ENCODE results near the gene BRF1.
A peak's percentile ranks its signal among the peaks of the same experiment; 100 is the strongest.
"Not testable (repeated sequence)": the region's sequence is repeated elsewhere in the genome, so short reads cannot be mapped to it uniquely, and the experiment has no call there.

The BRF1 gene

GRCh38 chr14:105332350-105332874 is 31.6 kb upstream of the BRF1 start:
- no peak for DNase-seq (ENCODE audit: low read depth)

- DNase-seq (ENCODE audit: low read depth) = no peak
These were observed 31.0 kb upstream of the BRF1 start for GRCh38 chr14:105331575-105332349.

- DNase-seq (ENCODE audit: low read depth) = peak; percentile 72
These were observed 29.7 kb upstream of the BRF1 start for GRCh38 chr14:105330491-105330895.

- no peak for DNase-seq (ENCODE audit: low read depth)
These were observed 28.8 kb upstream of the BRF1 start for GRCh38 chr14:105329411-105330150.

GRCh38 chr14:105328678-105329390 is 28.0 kb upstream of the BRF1 start:
- DNase-seq (ENCODE audit: low read depth) = no peak

GRCh38 chr14:105328070-105328677 is 27.4 kb upstream of the BRF1 start:
- DNase-seq (ENCODE audit: low read depth) = no peak

- not testable (repeated sequence) for DNase-seq (ENCODE audit: low read depth)
These were observed 26.9 kb upstream of the BRF1 start for GRCh38 chr14:105327695-105328045.

- DNase-seq (ENCODE audit: low read depth) = no peak
These were observed 26.3 kb upstream of the BRF1 start for GRCh38 chr14:105326891-105327694.

GRCh38 chr14:105326568-105326867 is 25.7 kb upstream of the BRF1 start:
- no peak for DNase-seq (ENCODE audit: low read depth)

GRCh38 chr14:105325716-105326567 is 25.1 kb upstream of the BRF1 start:
- no peak for DNase-seq (ENCODE audit: low read depth)

GRCh38 chr14:105325303-105325702 is 24.5 kb upstream of the BRF1 start:
- no peak for DNase-seq (ENCODE audit: low read depth)

- no peak for DNase-seq (ENCODE audit: low read depth)
These were observed 24.1 kb upstream of the BRF1 start for GRCh38 chr14:105324871-105325270.

- no peak for DNase-seq (ENCODE audit: low read depth)
These were observed 23.4 kb upstream of the BRF1 start for GRCh38 chr14:105324080-105324778.

- DNase-seq (ENCODE audit: low read depth) = no peak
These were observed 22.9 kb upstream of the BRF1 start for GRCh38 chr14:105323663-105324062.

GRCh38 chr14:105322791-105323556 is 22.2 kb upstream of the BRF1 start:
- DNase-seq (ENCODE audit: low read depth) = peak; percentile 34

GRCh38 chr14:105317546-105317945 is 16.7 kb upstream of the BRF1 start:
- DNase-seq (ENCODE audit: low read depth) = peak; percentile 74

GRCh38 chr14:105316968-105317510 is 16.2 kb upstream of the BRF1 start:
- no peak for DNase-seq (ENCODE audit: low read depth)

GRCh38 chr14:105316577-105316941 is 15.8 kb upstream of the BRF1 start:
- DNase-seq (ENCODE audit: low read depth) = no peak
